Glutamatergic neuron (in vitro differentiated cells): ENCODE data around the gene RAB8A. TPM values are rescaled to one million over a fixed set of nuclear protein-coding genes. Genes with fewer than 3 reads are reported as not detected.

Experiments
- DNase-seq: peaks from one replicate; pipeline ENCODE4 v3.0.0; 2022
- H3K27ac Mint-ChIP-seq: one replicate; pipeline ENCODE4 v1.8.0; 2020; ENCODE audit warnings: mild to moderate bottlenecking, mixed read lengths, inconsistent platforms; ENCODE audit not compliant: unreplicated experiment
- H3K27me3 Mint-ChIP-seq: one replicate; pipeline ENCODE4 v1.8.0; 2020; ENCODE audit warnings: mild to moderate bottlenecking, moderate library complexity, mixed read lengths, inconsistent platforms; ENCODE audit not compliant: unreplicated experiment
- H3K36me3 Mint-ChIP-seq: one replicate; pipeline ENCODE4 v1.8.0; 2020; ENCODE audit warnings: mild to moderate bottlenecking, mixed read lengths, inconsistent platforms; ENCODE audit not compliant: unreplicated experiment
- H3K4me1 Mint-ChIP-seq: one replicate; pipeline ENCODE4 v1.8.0; 2020; ENCODE audit warnings: mild to moderate bottlenecking, low read depth, mixed read lengths, inconsistent platforms; ENCODE audit not compliant: unreplicated experiment
- H3K4me3 Mint-ChIP-seq: one replicate; pipeline ENCODE4 v1.8.0; 2020; ENCODE audit warnings: mild to moderate bottlenecking, mixed read lengths, inconsistent platforms; ENCODE audit not compliant: unreplicated experiment
- H3K9me3 Mint-ChIP-seq: one replicate; pipeline ENCODE4 v1.8.0; 2020; ENCODE audit warnings: mild to moderate bottlenecking, moderate library complexity, mixed read lengths, inconsistent platforms; ENCODE audit not compliant: unreplicated experiment
- CTCF ChIP-seq: fragments of 200-600 bp; sonication (generic); IDR thresholded peaks from one replicate; pipeline ENCODE4 v1.5.0; 2021; ENCODE audit not compliant: partially characterized antibody, unreplicated experiment
- total RNA-seq: library from RNA; stranded (reverse); fragmentation: NEBNext Ultra II Directional; extraction: Animal tissue kit (Norgen Biotek cat#: 25700); gene quantifications from one replicate; pipeline ENCODE4 v1.2.1, GENCODE V29; 2021; ENCODE audit not compliant: unreplicated experiment

The RAB8A gene
- total RNA-seq, 1 donor from 2014 or later, result 58.9 TPM

DNA sequence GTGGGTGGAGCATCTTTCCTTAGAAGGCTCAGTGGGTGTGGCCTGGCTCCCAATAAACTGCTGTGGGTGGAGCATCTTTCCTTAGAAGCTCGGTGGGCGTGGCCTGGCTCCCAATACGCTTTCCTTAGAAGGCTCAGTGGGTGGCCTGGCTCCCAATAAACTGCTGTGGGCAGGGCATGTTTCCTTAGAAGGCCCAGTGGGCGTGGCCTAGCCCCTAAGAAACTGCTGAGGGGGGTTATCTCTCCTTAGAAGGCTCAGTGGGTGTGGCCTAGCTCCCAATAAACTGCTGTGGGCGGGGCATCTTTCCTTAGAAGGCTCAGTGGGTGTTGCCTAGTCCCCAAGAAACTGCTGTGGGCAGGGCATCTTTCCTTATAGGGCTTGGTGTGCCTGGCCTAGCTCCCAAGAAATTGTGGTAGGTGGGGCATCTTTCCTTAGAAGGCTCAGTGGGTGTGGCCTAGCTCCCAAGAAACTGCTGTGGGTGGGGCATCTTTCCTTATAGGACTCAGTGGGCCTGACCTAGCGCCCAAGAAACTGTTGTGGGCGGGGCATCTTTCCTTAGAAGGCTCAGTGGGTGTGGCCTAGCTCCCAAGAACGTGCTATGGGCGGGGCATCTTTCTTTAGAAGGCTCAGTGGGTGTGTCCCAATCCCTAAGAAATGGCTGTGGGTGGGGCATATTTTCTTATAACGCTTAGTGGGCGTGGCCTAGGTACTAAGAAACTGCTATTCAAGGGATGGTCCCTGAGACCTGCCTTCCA is 42.1 kb downstream of the RAB8A start:
- Mint-ChIP-seq H3K4me3 (no peak overlapping the region), H3K36me3 (no peaks in the 10 kb centered on the region), H3K4me1 (no peaks in the 10 kb centered on the region), H3K27ac (no peak overlapping the region), H3K9me3 (no peaks in the 10 kb centered on the region), H3K27me3 (peaks cover 4% of the 10 kb centered on the region)
- DNase-seq, result no peak
- no peak for TF ChIP-seq CTCF

GRCh38 chr19:16154557-16154956 is 42.9 kb downstream of the RAB8A start:
- H3K27ac Mint-ChIP-seq, result no peak overlapping the region
- TF ChIP-seq CTCF, result no peak
- no peaks in the 10 kb centered on the region for H3K36me3 Mint-ChIP-seq
- H3K4me1 Mint-ChIP-seq, result no peaks in the 10 kb centered on the region
- no peaks in the 10 kb centered on the region for H3K9me3 Mint-ChIP-seq
- no peak overlapping the region for H3K4me3 Mint-ChIP-seq
- DNase-seq, result no peak
- H3K27me3 Mint-ChIP-seq, result peaks cover 4% of the 10 kb centered on the region

- Mint-ChIP-seq H3K4me3 (no peak overlapping the region), H3K36me3 (no peaks in the 10 kb centered on the region), H3K27me3 (peaks cover 4% of the 10 kb centered on the region), H3K27ac (no peak overlapping the region), H3K9me3 (no peaks in the 10 kb centered on the region), H3K4me1 (no peaks in the 10 kb centered on the region)
- no peak for DNase-seq
- no peak for TF ChIP-seq CTCF
These were observed 43.4 kb downstream of the RAB8A start for GRCh38 chr19:16155128-16155527.

GRCh38 chr19:16156904-16157303 is 45.2 kb downstream of the RAB8A start:
- H3K36me3 Mint-ChIP-seq, result no peaks in the 10 kb centered on the region
- no peaks in the 10 kb centered on the region for H3K9me3 Mint-ChIP-seq
- peaks cover 4% of the 10 kb centered on the region for H3K27me3 Mint-ChIP-seq
- TF ChIP-seq CTCF, result no peak
- H3K4me1 Mint-ChIP-seq, result no peaks in the 10 kb centered on the region
- no peak for DNase-seq
- H3K4me3 Mint-ChIP-seq, result no peak overlapping the region
- no peak overlapping the region for H3K27ac Mint-ChIP-seq

- no peaks in the 10 kb centered on the region for H3K9me3 Mint-ChIP-seq
- H3K27me3 Mint-ChIP-seq, result peaks cover 4% of the 10 kb centered on the region
- no peak overlapping the region for H3K4me3 Mint-ChIP-seq
- DNase-seq, result no peak
- no peaks in the 10 kb centered on the region for H3K4me1 Mint-ChIP-seq
- H3K36me3 Mint-ChIP-seq, result no peaks in the 10 kb centered on the region
- TF ChIP-seq CTCF, result no peak
- no peak overlapping the region for H3K27ac Mint-ChIP-seq
These were observed 45.9 kb downstream of the RAB8A start for GRCh38 chr19:16157601-16158000.
